Activated T-helper 9 cell treated with anti-CD3 and anti-CD28 coated beads, Interleukin-2, amount 50 U/mL, for 16 hours (primary cell): ENCODE measurements around the gene SPAG16.

Experiments used
- DNase-seq: peaks from one replicate; pipeline ENCODE4 v3.0.0-alpha.2; 2020; ENCODE audit warnings: low read depth

Gene SPAG16

DNA sequence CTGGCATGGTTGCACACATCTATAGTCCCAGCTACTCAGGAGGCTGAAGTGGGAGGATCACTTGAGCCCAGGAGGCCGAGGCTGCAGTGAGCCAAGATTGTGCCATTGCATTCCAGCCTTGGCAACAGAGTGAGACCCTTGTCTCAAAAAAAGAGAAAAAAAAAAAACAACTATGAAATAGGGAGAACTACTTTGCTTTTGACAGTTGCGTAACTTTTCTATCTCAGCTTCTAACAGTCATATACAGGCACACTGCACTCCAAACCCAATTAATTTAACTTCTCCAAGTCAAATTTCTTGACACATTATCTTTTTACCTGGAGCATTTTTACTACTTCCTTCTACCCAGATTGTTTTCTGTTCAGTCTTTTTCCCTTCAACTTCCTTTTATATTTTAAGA lies 1102.5 kb downstream of the SPAG16 start:
- no peak for DNase-seq

DNA sequence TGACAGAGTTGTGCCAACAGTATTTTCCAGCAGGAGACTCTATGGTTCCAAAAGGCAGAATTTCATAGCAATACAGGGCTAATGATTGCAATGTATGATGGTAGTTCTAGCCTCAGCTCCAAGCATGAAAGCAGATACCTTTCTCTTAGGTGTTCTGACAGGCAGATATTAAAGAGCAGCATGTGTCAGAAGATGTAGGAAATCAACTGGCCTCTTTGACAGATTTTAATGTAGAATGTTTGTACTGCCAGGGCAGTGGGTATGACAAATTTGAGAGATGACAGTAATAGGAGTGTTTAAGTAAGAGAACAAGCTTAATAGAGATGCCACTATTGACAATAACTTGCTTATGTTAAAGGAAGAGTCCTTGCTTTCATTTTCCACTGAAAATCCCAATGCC lies 1105.1 kb downstream of the SPAG16 start:
- DNase-seq, result no peak

DNA sequence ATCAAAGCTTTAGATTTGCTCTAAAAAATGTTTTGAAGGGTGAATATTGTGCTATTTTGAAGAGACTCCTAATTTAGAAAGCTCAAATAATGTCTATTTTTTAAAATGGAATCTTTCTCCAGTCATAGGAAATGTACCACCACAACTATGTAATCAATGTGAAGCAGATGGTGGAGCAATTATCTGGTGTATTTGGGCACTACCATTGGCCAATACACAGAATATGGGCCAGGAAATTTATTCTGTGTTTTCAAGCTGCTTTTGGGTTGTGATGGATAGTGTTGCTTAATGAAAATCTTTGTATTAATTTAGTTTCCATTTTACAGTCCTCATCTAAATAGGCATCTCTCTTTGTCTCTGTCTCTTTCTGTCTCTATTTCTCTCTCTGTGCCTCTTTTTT lies 1109.5 kb downstream of the SPAG16 start:
- DNase-seq, result no peak

DNA sequence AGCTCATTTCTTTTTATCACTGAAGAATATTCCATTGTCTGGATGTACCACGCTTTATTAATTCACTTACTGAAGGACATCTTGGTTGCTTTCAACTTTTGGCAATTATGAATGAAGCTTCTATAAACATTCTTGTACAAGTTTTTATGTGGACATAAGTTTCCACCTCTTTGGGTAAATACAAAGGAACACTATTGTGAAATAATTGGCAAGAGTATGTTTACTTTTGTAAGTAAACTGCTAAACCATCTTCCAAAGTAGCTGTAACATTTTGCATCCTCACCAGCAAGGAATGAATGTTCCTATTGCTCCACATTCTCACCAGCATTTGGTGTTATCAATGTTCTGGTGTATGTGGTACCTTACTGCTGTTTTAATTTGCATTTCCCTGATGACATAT lies 1110.8 kb downstream of the SPAG16 start:
- no peak for DNase-seq

DNA sequence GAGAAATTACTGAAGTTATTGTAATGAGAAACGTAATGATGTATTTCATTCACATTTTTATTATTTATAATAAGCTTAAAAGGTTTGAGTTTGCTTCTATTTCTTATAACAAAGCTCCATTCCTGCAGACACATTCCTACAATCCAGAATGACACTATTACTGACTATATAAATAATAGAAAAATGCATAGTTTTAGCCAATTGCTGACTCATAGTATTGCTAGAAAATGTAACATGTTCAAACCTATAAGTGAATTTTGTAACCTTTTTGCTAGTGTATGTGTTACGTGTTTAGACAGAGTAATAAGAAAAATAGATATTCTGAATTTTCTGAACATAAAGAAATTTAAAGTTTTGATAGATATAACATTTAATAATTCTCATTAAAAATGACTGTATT lies 1117.3 kb downstream of the SPAG16 start:
- no peak for DNase-seq

DNA sequence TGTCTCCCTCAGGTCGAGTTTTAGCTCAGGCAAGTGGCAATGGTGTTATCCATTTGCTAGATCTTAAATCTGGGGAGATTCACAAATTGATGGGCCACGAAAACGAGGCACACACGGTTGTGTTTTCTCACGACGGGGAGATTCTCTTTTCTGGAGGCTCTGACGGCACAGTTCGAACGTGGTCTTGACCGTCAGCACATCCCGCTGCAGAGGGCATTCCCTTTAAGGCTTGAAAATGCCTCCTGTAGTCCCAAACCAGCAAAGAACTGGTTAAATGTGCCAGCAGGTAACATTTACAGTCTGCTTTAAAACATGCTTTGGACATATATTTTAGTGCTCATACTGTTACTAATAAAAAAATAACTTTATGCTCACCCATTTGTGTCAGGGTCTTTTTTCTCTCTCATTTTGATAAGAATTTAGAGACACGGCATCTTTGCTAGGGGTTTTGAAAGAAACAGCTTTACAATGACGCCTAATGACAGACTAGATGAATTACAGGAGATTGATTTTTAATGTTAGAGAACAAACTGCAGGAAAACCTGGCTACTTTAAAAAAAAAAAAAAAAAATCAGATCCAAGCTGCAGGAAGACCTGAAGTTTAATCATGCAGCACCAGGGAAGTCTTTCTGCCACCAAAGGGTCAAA lies 1126.0 kb downstream of the SPAG16 start:
- no peak for DNase-seq

DNA sequence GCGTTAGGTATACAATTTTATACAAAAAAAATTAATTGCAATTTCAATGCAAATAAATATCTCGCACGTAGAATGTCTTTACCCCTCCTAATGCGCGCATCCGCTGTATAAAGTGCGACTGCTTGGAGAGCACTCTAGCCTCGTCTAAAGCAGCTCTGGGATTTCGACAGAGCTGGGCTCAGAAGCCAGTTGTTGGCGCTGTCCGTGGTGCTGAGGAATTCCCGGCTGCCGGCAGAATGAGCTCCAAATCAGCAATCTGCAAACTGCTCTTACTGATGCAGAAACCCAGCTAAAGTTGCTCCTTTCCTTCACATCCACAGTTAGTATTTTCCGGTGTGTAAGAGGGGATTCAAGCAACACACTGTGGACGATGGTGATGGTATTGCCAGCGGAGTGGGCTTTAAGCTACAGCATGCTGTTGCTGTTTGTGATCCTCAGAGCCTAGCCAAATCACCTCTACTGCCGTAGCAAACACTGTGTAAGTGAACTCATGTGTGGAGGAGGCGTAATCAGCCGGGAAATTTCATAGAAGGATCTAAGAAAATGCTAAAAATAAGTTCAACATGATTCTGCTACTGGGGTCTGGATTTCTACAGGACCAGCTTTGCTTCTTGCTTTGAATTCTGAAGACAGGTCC lies 1126.8 kb downstream of the SPAG16 start, which contains the start of gene VWC2L:
Gene VWC2L, plus strand, starts transcription at position 137 of the 637 bp plus-strand sequence. CDS start 3,140 bp downstream, outside the sequence.
- DNase-seq, result no peak

DNA sequence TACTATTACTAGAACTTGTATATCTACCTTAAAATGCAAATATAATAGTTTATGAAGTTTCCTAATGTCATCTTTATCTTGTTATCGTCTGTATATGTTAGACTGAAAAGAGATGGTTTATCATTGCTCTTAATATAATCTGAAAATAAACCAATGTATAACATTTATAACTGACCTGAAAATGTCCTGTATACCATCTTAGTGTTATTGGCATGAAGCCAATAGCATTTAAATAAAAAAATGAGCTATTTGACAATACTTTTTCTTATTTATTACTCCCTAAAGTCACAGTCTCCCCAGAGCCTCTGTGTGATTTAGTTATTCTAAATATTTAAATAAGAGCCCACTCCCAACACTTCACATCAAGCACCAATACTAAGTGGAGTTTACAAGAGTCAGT lies 1128.4 kb downstream of the SPAG16 start:
- DNase-seq, result no peak

DNA sequence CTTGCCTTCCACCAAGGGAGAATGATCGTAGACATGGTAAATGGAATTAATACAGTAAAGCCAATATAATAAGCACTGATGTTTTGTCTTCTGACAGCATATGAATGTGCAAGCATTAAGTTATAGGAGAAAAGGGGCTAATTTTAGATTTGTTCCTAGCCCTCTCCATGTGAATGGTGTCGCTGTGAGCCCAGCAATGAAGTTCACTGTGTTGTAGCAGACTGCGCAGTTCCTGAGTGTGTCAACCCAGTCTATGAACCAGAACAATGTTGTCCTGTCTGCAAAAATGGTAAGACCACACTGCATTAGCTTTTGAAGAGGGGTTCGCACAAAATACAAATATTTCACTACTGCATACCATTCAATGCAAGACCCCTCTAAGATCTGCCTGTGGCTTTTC lies 1152.2 kb downstream of the SPAG16 start:
- DNase-seq, result no peak

DNA sequence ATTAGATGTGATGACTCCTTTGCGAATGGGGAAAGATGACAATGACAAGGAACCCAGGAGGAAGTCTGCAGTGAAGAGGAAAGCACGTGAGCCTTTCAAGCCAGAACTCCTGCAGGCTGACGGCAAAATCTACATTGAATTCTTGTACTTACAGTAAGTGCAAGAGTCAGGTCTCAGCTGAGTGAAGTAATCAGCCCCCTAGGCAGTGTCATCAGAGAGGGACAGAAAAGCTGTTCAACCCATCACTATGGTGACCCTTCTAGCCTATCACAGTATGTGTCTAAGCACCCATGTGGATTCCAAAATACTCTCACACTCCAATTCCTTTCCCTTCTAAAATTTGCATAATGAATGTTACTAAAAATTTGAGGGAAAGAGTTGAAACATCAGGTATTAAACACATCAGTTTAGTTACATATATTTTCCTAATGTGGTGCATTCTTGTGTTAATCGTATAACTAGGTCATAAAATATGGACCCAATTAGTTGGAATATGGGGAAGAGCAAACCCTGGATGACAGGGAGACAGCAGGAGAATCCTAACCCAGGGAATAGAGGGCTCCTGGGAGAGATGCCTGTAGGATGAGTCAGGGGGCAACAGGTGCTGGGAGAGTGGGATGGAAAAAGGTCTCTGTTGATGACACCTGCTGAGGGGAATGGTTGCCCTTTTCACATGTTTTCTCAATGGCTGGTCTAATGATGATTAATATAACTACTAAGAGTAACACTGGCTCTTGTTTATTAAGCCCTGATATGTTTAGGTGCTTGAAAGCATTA lies 1166.0 kb downstream of the SPAG16 start:
- DNase-seq, result no peak

DNA sequence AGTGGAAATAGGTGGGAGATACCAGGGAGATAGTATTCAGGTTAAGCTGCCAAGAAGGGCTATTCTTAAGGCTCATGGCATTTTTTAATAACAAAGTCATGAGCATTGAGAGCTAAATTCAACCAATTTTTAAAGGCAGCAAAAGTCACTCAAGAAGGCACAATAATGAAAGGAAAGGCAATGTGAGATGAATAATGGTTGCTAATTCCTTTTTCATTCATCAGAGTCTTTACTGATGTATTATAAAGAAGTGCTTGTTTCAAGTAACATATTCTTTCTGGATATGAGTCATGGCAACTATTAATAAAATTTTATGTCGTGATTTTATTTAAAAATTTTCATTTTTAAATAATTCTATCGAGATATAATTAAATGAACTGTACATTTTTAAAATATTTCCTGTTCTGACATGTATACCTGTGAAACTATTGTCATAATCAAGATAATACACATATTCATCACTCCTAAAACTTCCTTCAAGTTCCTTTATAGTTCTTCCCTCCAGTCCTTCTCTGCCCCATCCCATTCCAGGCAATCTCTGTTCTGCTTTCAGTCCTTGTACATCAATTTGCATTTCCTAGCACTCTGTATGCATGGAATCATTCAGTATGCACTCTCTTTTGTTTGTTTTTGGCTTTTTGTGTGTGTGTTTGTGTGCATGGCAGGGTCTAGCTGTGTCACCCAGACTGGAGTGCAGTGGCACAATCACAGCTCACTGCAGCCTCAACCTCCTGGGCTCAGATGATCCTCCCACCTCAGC lies 1167.4 kb downstream of the SPAG16 start:
- no peak for DNase-seq
